ENCODE measurements around the gene PFDN5. TPM values are rescaled to one million over a fixed set of nuclear protein-coding genes. Genes with fewer than 3 reads are reported as not detected.

The PFDN5 gene
- polyA plus RNA-seq, 1 experiment, result 991 TPM

- no peak overlapping the region for H3K4me3 ChIP-seq (ENCODE audit: low read depth, low read length)
- H3K9me3 ChIP-seq (ENCODE audit: control insufficient read depth, insufficient read depth, low read length), result no peaks in the 10 kb centered on the region
- H3K27me3 ChIP-seq (ENCODE audit: control insufficient read depth, insufficient read depth, low read length), result peaks cover 14% of the 10 kb centered on the region
- no peak for DNase-seq (ENCODE audit: low read depth, low spot score)
- TF ChIP-seq CTCF (IDR thresholded peaks at IDR 0.05; ENCODE audit: low read depth, low read length), result no peak
- ChIA-PET POLR2A (no interaction called here), CTCF (interaction anchor here (0.7 to 4.2 kb wide), 4 partner anchors 9 to 22 kb away, joined by 3 to 84 read pairs (median 4); partner anchors contain the start of gene AAAS)
- no peak overlapping the region for H3K27ac ChIP-seq (ENCODE audit: low read depth, low read length)
Observed at GRCh38 chr12:53343449-53343848, 48.1 kb downstream of the PFDN5 start.

GRCh38 chr12:53343969-53344368 is 48.6 kb downstream of the PFDN5 start:
- ChIA-PET CTCF (interaction anchor here (0.7 to 4.2 kb wide), 8 partner anchors 8 to 184 kb away, joined by 3 to 84 read pairs (median 7); partner anchors contain the start of genes AAAS and SP7), POLR2A (interaction anchor here (1.2 to 2.2 kb wide), 4 partner anchors 8 to 123 kb away, joined by 3 to 17 read pairs (median 5); partner anchors contain the start of genes SP1 and SP7)
- DNase-seq (ENCODE audit: low read depth, low spot score), result no peak
- H3K4me3 ChIP-seq (ENCODE audit: low read depth, low read length), result no peak overlapping the region
- H3K9me3 ChIP-seq (ENCODE audit: control insufficient read depth, insufficient read depth, low read length), result no peaks in the 10 kb centered on the region
- H3K27me3 ChIP-seq (ENCODE audit: control insufficient read depth, insufficient read depth, low read length), result peaks cover 9% of the 10 kb centered on the region
- H3K27ac ChIP-seq (ENCODE audit: low read depth, low read length), result no peak overlapping the region
- TF ChIP-seq CTCF (IDR thresholded peaks at IDR 0.05; ENCODE audit: low read depth, low read length), result no peak

- ChIA-PET CTCF (interaction anchor here (0.7 to 4.2 kb wide), 43 partner anchors 9 to 278 kb away, joined by 3 to 84 read pairs (median 6); partner anchors contain the start of genes AAAS, CSAD, PRR13 and SP1), POLR2A (interaction anchor here (0.8 to 2.2 kb wide), 17 partner anchors 9 to 156 kb away, joined by 3 to 25 read pairs (median 4); partner anchors contain the start of genes AAAS, PFDN5, SP1 and SP7)
- no peak for DNase-seq (ENCODE audit: low read depth, low spot score)
Observed at GRCh38 chr12:53344487-53344823, 49.1 kb downstream of the PFDN5 start.

GRCh38 chr12:53344824-53345485 is 49.6 kb downstream of the PFDN5 start:
- ChIA-PET POLR2A (interaction anchor here (0.6 to 2.2 kb wide), 23 partner anchors 9 to 847 kb away, joined by 3 to 25 read pairs (median 3); partner anchors contain the start of genes AAAS, PFDN5, SP1 and SP7), CTCF (interaction anchor here (0.6 to 4.2 kb wide), 55 partner anchors 10 to 439 kb away, joined by 3 to 84 read pairs (median 5); partner anchors contain the start of genes AAAS, CSAD, MYG1 and PRR13)
- peak; percentile 88 for TF ChIP-seq CTCF (IDR thresholded peaks at IDR 0.05; ENCODE audit: low read depth, low read length)
- H3K4me3 ChIP-seq (ENCODE audit: low read depth, low read length), result peak overlapping the region; percentile 76
- H3K27ac ChIP-seq (ENCODE audit: low read depth, low read length), result peak overlapping the region; percentile 11
- peaks cover 8% of the 10 kb centered on the region for H3K27me3 ChIP-seq (ENCODE audit: control insufficient read depth, insufficient read depth, low read length)
- no peaks in the 10 kb centered on the region for H3K9me3 ChIP-seq (ENCODE audit: control insufficient read depth, insufficient read depth, low read length)
- DNase-seq (ENCODE audit: low read depth, low spot score), result peak; percentile 33

More at GRCh38 chr12:53344487-53344823, 49.1 kb downstream of the PFDN5 start:
- peaks cover 8% of the 10 kb centered on the region for H3K27me3 ChIP-seq (ENCODE audit: control insufficient read depth, insufficient read depth, low read length)
- H3K9me3 ChIP-seq (ENCODE audit: control insufficient read depth, insufficient read depth, low read length), result no peaks in the 10 kb centered on the region
- H3K4me3 ChIP-seq (ENCODE audit: low read depth, low read length), result peak overlapping the region; percentile 76
- no peak overlapping the region for H3K27ac ChIP-seq (ENCODE audit: low read depth, low read length)
- TF ChIP-seq CTCF (IDR thresholded peaks at IDR 0.05; ENCODE audit: low read depth, low read length), result no peak

Measured in AG04450 (cell line).